Measurements from ENCODE around the gene NFKBIE.
A peak's percentile ranks its signal among the peaks of the same experiment; 100 is the strongest.
"Not testable (repeated sequence)": the region's sequence is repeated elsewhere in the genome, so short reads cannot be mapped to it uniquely, and the experiment has no call there.

NFKBIE gene

DNA sequence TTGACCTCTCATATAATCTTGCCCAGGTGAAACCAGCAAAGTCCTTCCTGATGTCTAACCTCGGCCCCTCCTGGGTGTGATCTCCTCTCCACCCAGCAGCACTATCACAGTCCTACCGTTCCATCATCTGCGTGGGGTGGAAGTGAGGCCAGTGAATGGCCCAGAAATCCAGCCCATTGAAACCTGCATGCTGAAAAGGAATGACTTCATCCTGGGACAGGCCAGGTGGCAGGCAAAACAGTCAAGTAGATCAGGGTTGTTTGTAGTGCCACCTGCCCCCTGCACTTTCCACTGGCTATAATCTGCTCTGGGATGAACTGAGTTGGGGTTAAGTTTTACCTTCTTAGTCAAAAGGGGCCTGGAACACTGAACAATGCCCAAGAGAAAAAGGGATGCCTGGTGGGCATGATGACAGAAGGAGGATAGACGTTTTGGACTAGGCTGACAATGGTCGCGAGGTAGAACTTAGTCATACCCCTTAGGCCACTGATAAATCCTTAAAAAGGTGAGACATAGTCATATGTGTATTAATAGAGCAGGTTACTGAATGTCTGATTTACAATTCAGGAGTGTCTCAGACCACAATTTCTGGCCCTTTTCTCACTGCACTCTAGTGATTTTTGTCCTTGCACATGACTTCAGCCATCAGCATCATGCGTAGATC is 26.5 kb downstream of the NFKBIE start:
- DNase-seq, result no peak

DNA sequence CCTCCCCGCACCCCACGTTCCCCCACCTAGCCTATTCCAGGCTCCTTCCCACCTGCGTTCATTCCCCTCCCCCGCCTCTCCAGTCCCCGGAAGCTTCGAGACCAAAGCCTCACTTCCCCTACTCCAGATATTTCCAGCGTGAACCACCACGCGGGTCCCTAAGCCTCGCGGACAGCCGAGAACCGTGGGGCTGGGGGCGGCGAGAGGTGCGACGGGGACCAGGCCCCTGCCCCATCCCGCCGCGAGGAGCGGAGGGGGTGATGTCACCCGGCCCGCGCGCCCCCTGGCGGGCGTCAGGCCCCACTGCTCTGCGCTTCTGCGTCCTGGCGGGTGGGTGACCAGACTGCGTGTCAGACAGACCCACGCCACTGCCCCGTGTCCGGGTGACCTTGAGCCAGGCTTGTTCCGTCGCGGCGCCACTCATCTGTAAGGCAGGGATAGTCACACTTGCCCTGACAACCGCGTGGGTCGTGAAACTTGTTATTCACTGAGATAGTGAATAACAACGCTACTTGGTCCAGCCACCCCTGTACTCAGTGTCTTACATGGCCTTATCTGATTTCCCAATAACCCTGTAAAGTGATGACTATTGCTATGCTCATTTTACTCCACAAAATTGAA is 27.4 kb downstream of the NFKBIE start:
- DNase-seq, result peak; percentile 57 to 75

DNA sequence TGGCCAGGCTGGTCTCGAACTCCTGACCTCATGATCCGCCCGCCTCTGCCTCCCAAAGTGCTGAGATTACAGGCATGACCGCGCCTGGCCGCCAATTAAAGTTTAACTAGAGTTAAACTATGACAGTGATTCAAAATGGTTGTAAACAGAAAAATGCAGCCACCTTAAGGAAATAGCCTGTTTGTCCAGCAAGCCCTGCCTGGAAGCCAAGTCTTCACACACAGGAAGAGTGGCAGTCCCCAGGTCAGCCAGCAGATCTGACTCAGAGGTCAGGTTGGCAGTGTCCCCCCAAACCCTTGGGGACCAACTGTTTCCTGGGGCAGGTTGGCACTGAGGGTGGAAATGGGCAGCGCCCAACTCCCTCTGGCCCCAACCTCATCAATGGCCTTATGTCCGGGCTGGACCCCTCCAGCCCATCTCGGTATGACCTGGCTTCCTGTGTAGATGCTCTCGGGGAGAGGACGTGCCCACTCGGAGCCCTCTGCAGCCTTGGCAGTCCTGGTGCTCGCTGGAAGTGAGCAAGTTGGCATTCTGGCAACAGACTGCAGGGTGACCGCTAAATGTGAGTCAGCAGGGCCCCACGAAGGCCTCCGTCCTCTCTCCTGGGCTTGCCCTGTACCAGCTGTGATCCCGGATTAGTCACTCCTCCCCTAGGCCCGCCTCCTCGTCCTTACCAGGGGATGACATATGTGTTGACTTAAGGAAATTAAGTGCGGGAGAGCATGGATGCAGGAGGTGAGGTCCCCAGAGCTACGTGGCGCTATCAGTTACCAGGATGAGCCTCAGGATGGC is 28.1 kb downstream of the NFKBIE start:
- DNase-seq, result peak; percentile 94 to 96

DNA sequence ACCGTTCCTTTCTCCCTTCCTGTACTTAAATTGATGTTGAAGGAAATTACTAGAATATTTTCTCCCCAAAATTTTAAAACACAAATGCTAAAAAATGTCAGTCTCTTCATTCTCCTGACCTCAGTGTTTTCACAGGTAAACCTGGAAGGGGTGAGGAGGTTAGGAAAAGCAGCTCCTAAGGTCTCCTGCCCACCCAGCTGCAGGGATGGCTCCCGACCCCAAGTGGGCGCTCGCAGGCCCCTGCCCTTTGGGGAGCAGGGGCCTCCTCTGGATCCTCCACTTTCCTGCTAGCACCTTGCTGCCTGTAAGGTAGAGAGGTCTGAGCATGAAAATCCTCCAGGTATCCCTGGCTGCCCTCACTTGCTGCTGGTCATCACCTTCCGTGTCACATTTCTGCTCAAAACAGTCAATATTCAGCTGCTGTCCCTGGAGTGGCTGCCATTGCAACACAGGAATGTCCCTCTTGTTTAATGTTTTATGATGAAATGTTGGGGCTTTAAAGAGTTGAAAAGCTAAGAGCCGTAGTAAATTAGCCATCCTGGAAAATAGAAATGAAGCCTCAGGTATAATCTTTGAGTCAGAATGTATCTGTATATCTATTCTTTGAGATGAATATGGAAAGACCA is 29.3 kb downstream of the NFKBIE start:
- DNase-seq, result no peak

DNA sequence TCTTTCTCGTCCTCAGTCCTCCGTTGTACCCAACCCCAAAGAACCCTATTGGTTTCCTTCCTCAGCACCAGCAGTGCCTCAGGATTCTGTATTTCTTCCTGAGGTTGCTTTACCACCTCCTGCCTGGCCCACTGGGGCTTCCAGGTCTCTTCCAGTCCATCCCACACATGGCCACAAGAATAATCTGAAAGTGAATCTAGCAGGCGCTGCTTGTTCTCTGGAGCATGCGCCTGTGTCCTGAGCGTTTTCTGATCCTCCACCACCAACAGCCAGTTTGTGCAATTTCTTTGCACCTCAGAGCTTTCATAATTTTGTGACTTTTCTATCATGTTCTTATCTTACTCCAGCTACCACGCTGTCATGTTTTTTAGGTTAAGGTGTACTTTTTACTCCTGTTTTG is 30.1 kb downstream of the NFKBIE start:
- DNase-seq, result no peak

DNA sequence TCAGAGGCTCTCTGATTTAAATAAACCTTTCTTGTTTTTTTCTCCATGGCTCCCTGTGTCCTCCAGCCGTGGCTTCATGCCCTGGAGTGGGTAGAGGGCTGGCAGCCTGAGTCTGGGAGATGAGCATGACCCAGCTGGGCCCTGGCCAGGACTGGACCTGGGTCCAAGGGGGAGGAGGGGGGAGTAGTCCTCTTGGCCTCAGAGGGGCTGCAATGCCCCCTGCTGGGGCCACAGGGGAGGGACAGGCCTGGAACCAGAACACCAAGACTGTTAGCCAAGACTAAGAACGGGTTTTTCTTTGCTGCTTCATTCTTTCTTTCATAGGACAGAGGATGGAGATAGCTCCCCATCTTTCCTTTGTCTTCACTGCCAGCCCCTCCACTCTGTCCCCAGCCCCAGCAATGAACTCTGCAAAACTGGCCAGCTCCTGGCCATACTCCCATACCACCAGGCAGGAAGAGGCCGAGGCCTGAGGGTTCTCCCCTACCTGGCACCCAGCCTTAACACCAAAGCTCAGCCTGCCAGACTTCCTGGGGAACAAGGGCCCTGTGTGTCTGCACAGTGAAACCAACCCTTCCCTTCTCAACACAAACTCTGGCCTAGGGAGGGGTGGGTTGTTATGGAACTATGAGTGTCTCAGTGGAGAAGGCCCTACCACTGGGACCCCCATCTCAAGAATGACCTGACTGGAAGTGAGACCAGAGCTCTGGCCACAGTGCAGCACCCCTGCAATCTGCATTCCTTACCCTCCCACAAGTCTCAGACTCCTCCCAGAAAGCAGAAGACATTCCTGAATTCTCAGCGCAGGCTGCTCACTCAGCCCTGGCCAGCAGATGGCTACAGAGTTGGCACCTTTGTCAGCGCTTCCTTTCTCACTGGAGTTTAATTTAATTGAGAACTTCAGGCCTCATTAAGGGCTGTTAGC is 31.0 kb downstream of the NFKBIE start:
- peak; percentile 28 to 29 for DNase-seq

DNA sequence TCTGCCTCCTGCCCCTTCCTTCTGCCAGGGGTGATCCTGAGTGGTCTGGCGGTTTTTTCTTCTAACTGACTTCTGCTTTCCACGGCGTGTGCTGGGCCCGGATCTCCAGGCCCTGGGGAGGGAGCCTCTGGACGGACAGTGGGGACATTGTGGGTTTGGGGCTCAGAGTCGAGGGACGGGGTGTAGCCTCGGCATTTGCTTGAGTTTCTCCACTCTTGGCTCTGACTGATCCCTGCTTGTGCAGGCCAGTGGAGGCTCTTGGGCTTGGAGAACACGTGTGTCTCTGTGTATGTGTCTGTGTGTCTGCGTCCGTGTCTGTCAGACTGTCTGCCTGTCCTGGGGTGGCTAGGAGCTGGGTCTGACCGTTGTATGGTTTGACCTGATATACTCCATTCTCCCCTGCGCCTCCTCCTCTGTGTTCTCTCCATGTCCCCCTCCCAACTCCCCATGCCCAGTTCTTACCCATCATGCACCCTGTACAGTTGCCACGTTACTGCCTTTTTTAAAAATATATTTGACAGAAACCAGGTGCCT is 31.7 kb downstream of the NFKBIE start:
- no peak for DNase-seq

DNA sequence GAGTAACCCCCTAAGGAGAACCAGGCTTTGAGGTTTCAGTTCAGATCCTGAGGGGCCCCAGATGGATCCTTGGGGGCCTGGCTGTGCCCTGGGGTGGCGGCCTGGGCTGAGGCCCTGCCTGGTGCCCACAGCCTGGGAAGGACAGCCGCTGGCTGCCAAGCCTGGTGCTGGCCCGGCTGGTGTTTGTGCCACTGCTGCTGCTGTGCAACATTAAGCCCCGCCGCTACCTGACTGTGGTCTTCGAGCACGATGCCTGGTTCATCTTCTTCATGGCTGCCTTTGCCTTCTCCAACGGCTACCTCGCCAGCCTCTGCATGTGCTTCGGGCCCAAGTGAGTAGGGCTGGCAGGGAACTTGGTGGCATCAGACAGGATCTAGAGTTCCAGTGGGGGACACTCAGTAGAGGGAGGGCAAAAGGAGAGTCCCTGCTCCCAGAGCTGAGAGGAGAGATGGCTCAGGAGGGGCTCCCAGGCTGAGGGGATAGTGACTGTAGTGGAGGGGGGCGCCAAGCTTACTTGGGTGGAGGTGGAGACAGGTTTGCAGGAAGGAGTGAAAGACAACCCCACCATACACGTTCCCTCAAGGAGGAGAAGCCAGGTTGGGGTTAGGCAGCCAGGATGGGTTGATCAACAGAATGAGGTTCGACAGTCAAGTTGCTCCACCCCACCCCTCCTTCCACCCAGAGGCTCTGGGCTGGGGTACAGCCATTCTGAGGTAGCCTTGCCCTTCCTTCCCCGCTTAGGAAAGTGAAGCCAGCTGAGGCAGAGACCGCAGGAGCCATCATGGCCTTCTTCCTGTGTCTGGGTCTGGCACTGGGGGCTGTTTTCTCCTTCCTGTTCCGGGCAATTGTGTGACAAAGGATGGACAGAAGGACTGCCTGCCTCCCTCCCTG is 32.4 kb downstream of the NFKBIE start:
- no peak for DNase-seq

DNA sequence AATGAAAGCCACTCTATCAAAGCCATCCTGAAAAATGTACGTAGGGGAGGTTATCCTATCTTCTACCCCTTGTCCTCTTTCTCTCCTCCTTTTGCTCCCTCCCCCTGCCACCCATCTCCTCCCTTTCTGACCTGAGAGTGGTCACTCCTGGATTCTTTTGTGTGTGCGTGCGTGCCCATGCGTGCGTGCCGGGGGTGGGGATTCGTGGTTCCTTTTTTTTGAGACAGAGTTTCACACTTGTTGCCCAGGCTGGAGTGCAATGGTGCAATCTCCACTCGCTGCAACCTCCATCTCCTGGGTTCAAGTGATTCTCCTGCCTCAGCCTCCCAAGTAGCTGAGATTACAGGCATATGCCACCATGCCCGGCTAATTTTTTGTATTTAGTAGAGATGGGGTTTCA is 33.9 kb downstream of the NFKBIE start:
- not testable (repeated sequence) for DNase-seq

DNA sequence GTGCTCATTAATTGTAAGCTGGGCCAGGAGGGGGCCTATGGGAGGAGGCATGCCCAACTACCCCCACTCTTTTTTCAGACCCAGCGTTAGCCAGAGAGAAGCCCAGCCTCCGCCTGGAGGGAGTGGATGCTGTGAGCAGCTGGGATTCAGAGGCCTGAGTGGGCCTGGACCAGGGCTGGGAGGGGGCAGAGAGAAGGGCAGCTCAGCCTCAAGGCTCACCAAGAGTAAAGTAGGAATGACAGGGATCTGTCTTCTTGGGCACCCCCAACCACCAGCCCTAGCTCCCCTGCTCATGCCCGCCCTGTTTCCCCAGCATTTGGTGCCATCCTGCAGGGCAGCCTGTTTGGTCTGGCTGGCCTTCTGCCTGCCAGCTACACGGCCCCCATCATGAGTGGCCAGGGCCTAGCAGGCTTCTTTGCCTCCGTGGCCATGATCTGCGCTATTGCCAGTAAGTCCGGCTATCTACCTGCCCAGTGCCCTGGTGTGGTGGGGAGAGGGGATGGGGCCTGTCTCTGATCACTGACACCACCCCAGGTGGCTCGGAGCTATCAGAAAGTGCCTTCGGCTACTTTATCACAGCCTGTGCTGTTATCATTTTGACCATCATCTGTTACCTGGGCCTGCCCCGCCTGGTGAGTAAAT is 35.2 kb downstream of the NFKBIE start:
- DNase-seq, result no peak

DNA sequence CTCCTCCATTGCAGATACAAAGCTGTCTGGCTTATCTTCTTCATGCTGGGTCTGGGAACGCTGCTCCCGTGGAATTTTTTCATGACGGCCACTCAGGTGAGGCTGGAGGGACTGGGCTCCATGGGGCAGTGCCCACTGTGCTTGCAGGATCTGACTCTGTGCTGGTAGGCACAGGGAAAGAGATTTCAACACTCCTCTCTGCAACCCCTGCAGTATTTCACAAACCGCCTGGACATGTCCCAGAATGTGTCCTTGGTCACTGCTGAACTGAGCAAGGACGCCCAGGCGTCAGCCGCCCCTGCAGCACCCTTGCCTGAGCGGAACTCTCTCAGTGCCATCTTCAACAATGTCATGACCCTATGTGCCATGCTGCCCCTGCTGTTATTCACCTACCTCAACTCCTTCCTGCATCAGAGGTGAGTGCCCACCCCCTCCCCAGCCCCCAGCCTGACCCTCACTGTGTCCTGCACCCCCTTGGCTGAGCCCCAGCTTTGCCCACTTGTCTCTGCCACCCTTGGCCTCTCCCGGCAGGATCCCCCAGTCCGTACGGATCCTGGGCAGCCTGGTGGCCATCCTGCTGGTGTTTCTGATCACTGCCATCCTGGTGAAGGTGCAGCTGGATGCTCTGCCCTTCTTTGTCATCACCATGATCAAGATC is 35.8 kb downstream of the NFKBIE start:
- DNase-seq, result peak in 1 of 2 experiments; percentile 29

DNA sequence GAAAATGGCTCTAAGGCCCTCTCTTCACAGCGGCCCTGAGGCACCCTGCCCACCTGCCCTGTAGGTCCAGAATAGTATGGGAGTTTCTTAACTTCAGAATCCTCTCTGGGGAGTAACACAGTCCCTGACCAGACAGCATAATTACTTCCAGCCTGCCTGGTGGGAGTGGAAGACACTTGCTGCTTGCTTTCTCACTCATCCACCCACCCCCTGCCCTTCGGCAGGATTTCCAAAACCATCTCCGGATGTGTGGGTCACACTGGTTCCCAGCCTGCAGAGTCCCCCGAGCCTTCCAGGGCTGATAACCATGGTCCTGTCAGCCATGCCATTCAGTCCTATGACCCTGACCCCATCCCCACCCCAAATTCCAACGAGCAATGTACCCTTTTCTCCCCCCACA is 36.5 kb downstream of the NFKBIE start:
- no peak for DNase-seq

DNA sequence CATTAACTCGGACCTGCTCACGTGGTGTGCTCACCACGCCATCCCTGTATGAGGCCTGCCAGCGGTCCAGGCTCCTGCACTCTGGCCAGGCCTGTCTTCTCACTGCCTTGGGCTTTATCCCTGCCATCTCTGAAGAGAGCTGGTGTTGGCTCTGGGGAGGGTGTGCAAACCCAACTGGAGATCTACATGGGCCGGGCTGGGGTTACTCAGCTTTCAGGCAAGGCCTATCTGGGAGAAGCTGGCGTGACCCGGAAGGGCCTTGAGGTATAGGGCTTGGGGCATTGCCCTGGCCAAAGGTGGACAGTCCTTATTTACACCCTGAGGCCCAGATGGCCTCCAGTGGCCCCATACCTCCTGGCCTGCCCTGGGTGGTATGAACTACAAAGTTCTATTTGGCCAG is 36.9 kb downstream of the NFKBIE start:
- DNase-seq, result no peak

DNA sequence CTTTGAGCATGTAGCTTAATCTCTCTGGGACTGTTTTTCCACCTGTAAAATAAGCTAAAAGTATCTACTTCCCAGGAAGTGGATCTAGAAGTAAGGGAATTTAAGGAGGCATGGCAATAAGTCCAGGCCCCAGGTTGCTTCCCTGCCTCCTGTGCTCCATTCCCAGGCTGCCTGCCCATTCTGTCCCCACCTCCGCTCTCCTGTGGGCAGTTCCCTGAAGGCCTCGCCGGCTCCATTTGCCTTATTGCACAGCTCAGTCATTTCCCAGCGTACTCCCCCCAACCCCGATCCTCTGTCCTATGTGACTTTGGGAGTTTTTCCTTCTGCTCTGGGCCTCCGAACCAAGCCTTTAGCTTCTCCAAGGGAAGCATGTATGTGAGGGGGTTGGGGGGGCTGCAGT is 37.3 kb downstream of the NFKBIE start:
- no peak for DNase-seq

DNA sequence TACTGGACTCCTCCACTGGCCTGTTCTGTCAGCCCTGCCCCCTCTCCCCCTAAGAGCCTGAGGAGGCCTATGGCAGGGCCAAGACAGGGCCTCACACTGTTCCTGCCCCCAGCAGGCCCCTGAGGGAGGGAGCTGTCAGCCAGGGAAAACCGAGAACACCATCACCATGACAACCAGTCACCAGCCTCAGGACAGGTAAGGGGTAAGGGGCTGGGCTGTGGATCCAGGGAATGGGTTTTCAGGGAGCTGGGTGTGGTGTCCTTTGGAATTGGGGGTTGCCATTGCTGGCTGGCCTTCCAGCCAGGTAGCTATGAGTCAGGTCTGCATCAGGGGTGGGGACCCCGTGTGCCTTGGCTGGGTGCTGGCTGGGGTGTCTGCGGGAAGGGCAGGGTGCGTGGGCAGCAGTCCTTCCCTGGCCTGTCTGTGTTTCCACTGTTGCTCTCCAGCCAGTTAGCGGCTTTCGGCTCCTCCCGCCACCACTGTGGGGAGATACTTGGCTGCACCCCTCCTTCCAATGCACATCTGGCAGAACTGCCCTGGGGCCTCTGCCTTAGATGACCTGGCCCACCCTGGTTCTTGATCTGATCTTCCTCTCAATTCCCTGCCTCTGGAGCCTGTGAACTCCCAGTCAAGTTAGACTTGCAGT is 38.1 kb downstream of the NFKBIE start:
- DNase-seq, result no peak

DNA sequence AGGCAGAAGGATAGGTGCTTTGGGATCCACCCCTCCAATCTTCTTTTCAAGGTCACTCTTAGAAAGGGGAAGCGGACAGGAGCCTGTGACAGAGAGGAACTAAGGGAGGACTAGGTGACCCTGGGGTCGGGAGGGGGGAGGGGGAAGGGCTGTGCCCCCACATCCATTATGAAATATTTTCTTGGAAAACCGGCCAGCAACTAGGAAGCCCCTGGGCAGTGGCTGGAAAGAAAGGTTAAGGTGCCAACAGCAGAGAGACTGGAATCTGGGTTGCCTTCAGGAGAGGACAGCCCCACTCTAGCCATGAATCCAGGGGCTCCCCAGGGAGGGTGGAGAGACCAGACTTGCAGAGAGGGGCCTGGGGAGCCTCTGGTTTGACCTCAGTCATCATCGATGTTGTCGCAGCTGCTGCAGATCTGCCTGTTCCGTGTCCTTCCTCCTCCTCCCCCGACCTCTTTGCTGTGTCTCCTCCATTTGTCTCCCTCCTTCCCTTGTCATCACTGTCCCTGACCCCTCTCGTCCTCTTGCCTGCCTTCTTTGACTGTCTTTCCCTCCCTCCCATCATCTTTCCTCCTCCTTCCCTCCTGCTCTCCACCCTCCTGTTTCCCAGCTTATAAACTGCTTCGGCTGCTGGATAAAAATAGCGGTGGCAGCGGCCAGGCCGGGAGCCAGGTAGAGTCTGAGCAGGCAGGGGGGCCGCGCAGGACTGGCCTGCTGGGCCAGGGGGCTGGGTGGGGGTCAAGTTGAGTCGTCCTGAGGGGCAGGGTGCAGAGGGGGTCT is 38.8 kb downstream of the NFKBIE start:
- DNase-seq, result peak; percentile 27 to 41

DNA sequence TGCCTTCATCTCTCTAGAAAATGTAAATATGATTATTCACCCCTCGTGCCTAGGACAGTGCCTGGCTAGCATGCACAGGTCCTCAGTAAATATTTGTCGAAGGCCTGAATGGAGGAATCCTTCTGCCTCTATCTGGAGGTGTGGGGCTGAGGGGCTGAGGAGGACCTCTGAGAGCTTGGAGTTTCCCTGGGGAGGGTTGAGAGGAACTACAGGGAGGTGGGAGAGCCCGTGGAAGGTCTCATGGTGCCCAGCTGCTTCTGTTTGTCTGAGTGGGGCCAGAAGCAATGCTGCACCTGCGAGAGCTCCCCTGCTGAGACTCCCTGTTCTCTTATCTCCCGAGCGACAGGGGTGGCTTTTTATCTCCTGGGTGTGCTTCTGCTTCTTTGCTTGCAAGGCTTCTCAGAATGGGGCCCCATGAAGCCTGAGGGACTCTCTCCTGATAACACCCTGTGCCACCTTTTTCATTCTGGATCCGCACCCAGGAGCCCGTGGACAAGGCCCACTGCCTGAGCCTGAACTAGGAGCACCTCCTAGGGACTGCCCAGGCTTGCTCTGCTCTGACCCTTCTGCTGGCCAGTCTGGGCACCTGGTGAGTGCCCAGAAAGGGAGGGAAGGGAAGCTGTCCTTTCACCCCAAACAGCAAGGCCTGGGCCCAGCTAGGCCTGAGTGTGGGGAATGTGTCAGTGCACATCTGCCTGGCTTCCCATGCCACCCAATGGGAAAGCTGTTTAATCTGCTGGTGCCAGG is 39.6 kb downstream of the NFKBIE start:
- no peak for DNase-seq

DNA sequence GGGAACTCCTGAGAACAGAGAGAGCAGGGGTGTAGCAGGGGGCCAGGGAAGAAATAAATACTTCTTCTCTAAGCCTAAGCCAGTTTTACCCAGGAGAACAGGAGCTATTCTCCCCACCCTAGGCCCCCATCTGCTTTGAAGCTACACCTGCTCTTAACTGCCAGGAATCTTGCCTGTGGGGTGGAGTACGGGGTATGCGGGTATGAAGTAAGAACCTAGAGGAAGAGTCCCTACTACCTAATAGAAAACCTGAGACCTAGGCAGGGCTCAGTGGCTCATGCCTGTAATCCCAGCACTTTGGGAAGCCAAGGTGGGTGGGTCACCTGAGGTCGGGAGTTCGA is 40.4 kb downstream of the NFKBIE start:
- no peak for DNase-seq

All from AML-193 (cell line).